SK-N-SH treated with all-trans-retinoic acid at 6 μM for 48 hours (cell line): ENCODE data around the gene ZBTB17.

Experiments used
- ATAC-seq: fragments of 200-7000 bp; cut with Tn5 transposase; 3 replicates; pipeline ENCODE4 v1.9.1; 2020; ENCODE audit warnings: mild to moderate bottlenecking, moderate library complexity
- ARNTL ChIP-seq: fragments of 450-650 bp; formaldehyde crosslinking; IDR thresholded peaks from 2 replicates; pipeline ENCODE4 v1.5.0; 2020; ENCODE audit warnings: low read depth, mild to moderate bottlenecking, moderate library complexity, borderline replicate concordance
- BACH2 ChIP-seq: fragments of 250-450 bp; sonication (Bioruptor Pico); IDR thresholded peaks from 2 replicates; pipeline ENCODE4 v1.9.0; 2021; ENCODE audit warnings: mild to moderate bottlenecking, borderline replicate concordance
- CSDC2 ChIP-seq: fragments of 250-450 bp; sonication (Bioruptor Pico); IDR thresholded peaks from 2 replicates; pipeline ENCODE4 v1.5.0; 2020; ENCODE audit warnings: mild to moderate bottlenecking, moderate library complexity
- ESRRG ChIP-seq: fragments of 250-450 bp; sonication (Bioruptor Pico); IDR thresholded peaks from 2 replicates; pipeline ENCODE4 v1.6.1; 2021; ENCODE audit warnings: mild to moderate bottlenecking
- GLIS3 ChIP-seq: fragments of 250-450 bp; sonication (Bioruptor Pico); IDR thresholded peaks from 2 replicates; pipeline ENCODE4 v1.5.0; 2020; ENCODE audit warnings: mild to moderate bottlenecking, moderate library complexity
- ISL1 ChIP-seq: fragments of 250-450 bp; sonication (Bioruptor Pico); IDR thresholded peaks from 2 replicates; pipeline ENCODE4 v2.1.2; 2022; ENCODE audit warnings: mild to moderate bottlenecking, moderate library complexity
- OSR1 ChIP-seq: fragments of 250-450 bp; sonication (Bioruptor Pico); IDR thresholded peaks from 2 replicates; pipeline ENCODE4 v1.8.0; 2022; ENCODE audit warnings: moderate library complexity, mild to moderate bottlenecking, inconsistent platforms
- PATZ1 ChIP-seq: fragments of 250-450 bp; sonication (Bioruptor Pico); IDR thresholded peaks from 2 replicates; pipeline ENCODE4 v1.8.0; 2020; ENCODE audit warnings: mild to moderate bottlenecking, moderate library complexity, borderline replicate concordance
- POU6F1 ChIP-seq: fragments of 250-450 bp; sonication (Bioruptor Pico); IDR thresholded peaks from 2 replicates; pipeline ENCODE4 v1.8.0; 2021; ENCODE audit warnings: low read depth, mild to moderate bottlenecking, moderate library complexity, borderline replicate concordance
- PPARA ChIP-seq: fragments of 250-450 bp; sonication (Bioruptor Pico); IDR thresholded peaks from 2 replicates; pipeline ENCODE4 v1.5.0; 2020; ENCODE audit warnings: mild to moderate bottlenecking, borderline replicate concordance
- RARB ChIP-seq: fragments of 250-450 bp; sonication (Bioruptor Pico); IDR thresholded peaks from 2 replicates; pipeline ENCODE4 v1.8.0; 2021; ENCODE audit warnings: mild to moderate bottlenecking, moderate library complexity
- SNAI2 ChIP-seq: fragments of 250-450 bp; sonication (Bioruptor Pico); IDR thresholded peaks from 2 replicates; pipeline ENCODE4 v1.5.0; 2020; ENCODE audit warnings: mild to moderate bottlenecking, moderate library complexity
- TCF4 ChIP-seq: fragments of 250-450 bp; sonication (Bioruptor Pico); IDR thresholded peaks from 2 replicates; pipeline ENCODE4 v1.8.0; 2021; ENCODE audit warnings: mild to moderate bottlenecking, moderate library complexity, borderline replicate concordance
- TOX ChIP-seq: fragments of 250-450 bp; sonication (Bioruptor Pico); IDR thresholded peaks from 2 replicates; pipeline ENCODE4 v1.8.0; 2021; ENCODE audit warnings: mild to moderate bottlenecking, moderate library complexity, borderline replicate concordance
- TSHZ2 ChIP-seq: fragments of 250-450 bp; sonication (Bioruptor Pico); IDR thresholded peaks from 2 replicates; pipeline ENCODE4 v1.5.0; 2020; ENCODE audit warnings: mild to moderate bottlenecking, moderate library complexity
- ZC3H10 ChIP-seq: fragments of 250-450 bp; sonication (Bioruptor Pico); IDR thresholded peaks from 2 replicates; pipeline ENCODE4 v1.5.1; 2021; ENCODE audit warnings: mild to moderate bottlenecking, moderate library complexity
- ZFP3 ChIP-seq: fragments of 250-450 bp; sonication (Bioruptor Pico); IDR thresholded peaks from 2 replicates; pipeline ENCODE4 v1.5.0; 2020; ENCODE audit warnings: mild to moderate bottlenecking, moderate library complexity
- ZFP30 ChIP-seq: fragments of 450-650 bp; formaldehyde crosslinking; IDR thresholded peaks from 2 replicates; pipeline ENCODE4 v1.5.0; 2022; ENCODE audit warnings: mild to moderate bottlenecking, moderate library complexity
- ZNF565 ChIP-seq: fragments of 450-650 bp; formaldehyde crosslinking; conservative IDR thresholded peaks from 2 replicates; pipeline ENCODE4 v1.5.0; 2020; ENCODE audit warnings: low read depth, mild to moderate bottlenecking, moderate library complexity
- ZNF70 ChIP-seq: fragments of 450-650 bp; formaldehyde crosslinking; IDR thresholded peaks from 2 replicates; pipeline ENCODE4 v1.5.0; 2020; ENCODE audit warnings: mild to moderate bottlenecking, moderate library complexity
- ZNF8 ChIP-seq: fragments of 450-650 bp; formaldehyde crosslinking; IDR thresholded peaks from 2 replicates; pipeline ENCODE4 v1.5.0; 2020; ENCODE audit warnings: mild to moderate bottlenecking, moderate library complexity
- TF ChIP-seq, protein P1 (sequence below): fragments of 250-450 bp; sonication (Bioruptor Pico); IDR thresholded peaks from 2 replicates; pipeline ENCODE4 v1.5.1; 2021; ENCODE audit warnings: mild to moderate bottlenecking, moderate library complexity
- TF ChIP-seq, protein P2 (sequence below): fragments of 250-450 bp; sonication (Bioruptor Pico); IDR thresholded peaks from 2 replicates; pipeline ENCODE4 v1.5.1; 2020; ENCODE audit warnings: low read depth, mild to moderate bottlenecking, moderate library complexity

ZBTB17 gene

DNA sequence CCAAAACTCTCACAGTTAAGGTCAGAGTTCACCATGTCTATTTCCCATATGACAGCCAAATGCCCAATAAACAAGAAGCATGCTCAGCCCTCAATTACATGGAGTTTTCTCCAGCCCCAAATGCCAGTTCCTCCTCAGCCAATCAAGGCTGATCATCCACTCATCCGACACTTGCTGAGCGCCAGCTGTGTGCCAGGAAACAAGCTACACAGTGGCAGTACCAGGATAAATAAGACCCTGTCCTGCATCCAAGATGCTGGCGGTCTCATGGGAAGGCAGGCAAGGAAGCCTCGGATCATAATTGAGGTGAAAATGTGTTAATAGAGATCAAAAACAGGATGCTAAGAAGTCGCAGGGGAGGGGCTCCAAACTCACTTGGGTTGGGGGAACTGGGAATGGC lies 7.7 kb downstream of the ZBTB17 start:
- no peak for TF ChIP-seq ZNF70
- TF ChIP-seq ZNF565 (CRISPR knock-in tag), result no peak
- no peak for TF ChIP-seq BACH2 (CRISPR knock-in tag)
- ATAC-seq, result no peak

DNA sequence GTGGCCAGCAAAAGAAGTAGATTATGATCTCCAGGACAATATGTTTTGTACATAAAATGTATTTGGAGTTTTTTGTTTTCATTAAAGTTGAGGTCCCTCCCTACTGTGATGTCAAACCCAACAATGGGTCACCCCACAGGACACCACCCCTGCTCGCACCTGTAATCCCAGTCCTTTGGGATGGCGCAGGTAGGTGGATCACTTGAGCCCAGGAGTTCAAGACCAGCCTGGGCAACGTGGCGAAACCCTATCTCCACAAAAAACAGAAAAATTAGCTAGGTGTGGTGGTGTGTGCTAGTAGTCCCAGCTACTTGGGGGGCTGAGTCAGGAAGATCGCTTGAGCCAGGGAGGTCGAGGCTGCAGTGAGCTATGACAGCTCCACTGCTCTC lies 9.0 kb downstream of the ZBTB17 start:
- ATAC-seq, result no peak
- TF ChIP-seq RARB (CRISPR knock-in tag), result no peak
- TF ChIP-seq PATZ1, result no peak
- TF ChIP-seq TOX, result no peak
- no peak for TF ChIP-seq ISL1 (CRISPR knock-in tag)
- no peak for TF ChIP-seq TSHZ2 (CRISPR knock-in tag)
- TF ChIP-seq ZNF565 (CRISPR knock-in tag), result no peak
- no peak for TF ChIP-seq ARNTL (CRISPR knock-in tag)
- no peak for TF ChIP-seq GLIS3 (CRISPR knock-in tag)
- no peak for TF ChIP-seq OSR1 (CRISPR knock-in tag)
- no peak for TF ChIP-seq ZC3H10 (CRISPR knock-in tag)
- TF ChIP-seq, protein P1, sequence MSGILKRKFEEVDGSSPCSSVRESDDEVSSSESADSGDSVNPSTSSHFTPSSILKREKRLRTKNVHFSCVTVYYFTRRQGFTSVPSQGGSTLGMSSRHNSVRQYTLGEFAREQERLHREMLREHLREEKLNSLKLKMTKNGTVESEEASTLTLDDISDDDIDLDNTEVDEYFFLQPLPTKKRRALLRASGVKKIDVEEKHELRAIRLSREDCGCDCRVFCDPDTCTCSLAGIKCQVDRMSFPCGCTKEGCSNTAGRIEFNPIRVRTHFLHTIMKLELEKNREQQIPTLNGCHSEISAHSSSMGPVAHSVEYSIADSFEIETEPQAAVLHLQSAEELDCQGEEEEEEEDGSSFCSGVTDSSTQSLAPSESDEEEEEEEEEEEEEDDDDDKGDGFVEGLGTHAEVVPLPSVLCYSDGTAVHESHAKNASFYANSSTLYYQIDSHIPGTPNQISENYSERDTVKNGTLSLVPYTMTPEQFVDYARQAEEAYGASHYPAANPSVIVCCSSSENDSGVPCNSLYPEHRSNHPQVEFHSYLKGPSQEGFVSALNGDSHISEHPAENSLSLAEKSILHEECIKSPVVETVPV (CRISPR knock-in tag), result no peak
- no peak for TF ChIP-seq ZNF70
- no peak for TF ChIP-seq PPARA
- TF ChIP-seq SNAI2, result no peak
- no peak for TF ChIP-seq POU6F1 (CRISPR knock-in tag)
- TF ChIP-seq CSDC2, result no peak
- no peak for TF ChIP-seq TCF4 (CRISPR knock-in tag)
- TF ChIP-seq ZFP3 (CRISPR knock-in tag), result no peak
- no peak for TF ChIP-seq ZFP30
- no peak for TF ChIP-seq BACH2 (CRISPR knock-in tag)

DNA sequence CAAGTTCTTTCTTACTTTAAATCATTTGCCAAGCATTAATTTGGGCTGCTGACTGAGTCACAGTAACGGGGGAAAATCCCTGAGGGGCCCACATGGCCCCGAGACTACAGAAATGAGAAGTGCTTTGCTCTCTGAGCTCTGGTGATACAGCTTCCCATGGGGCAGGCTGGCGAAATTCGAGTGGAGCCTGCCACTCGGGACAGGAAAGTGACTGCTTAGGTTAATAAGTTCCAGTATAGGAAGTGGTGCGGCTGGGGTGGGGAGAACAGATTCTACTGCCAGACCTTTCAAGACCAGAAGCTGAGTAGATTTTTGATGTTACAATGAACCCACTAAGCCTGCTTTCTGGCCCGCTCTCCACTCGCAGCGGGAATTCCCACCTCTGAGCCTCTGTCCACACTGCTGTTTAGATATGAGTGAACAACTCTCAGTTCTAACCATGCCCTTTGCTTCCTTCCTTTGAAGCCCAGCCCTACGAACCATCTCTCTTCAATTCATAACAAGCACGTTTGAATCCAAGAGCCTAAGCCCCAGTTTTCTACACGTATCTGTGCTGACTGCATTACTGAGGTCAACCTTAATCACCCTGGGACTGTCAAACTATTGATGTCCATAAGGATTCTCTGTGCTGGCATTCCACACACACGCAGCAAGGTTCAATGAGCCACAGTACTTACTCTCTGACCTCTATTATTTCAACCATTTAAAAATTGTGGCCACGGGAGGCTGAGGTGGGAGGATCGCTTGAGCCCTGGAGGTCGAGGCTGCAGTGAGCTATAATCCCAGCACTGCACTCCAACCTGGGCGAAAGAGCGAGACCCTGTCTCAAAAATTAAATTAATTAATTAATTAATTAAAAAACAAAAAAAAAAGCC lies 9.6 kb downstream of the ZBTB17 start:
- TF ChIP-seq ZNF8 (CRISPR knock-in tag) (no peak), ZFP3 (CRISPR knock-in tag) (no peak), ZNF565 (CRISPR knock-in tag) (no peak), ESRRG (CRISPR knock-in tag) (no peak), ZFP30 (no peak), POU6F1 (CRISPR knock-in tag) (no peak), ISL1 (CRISPR knock-in tag) (no peak)
- TF ChIP-seq, protein P2, sequence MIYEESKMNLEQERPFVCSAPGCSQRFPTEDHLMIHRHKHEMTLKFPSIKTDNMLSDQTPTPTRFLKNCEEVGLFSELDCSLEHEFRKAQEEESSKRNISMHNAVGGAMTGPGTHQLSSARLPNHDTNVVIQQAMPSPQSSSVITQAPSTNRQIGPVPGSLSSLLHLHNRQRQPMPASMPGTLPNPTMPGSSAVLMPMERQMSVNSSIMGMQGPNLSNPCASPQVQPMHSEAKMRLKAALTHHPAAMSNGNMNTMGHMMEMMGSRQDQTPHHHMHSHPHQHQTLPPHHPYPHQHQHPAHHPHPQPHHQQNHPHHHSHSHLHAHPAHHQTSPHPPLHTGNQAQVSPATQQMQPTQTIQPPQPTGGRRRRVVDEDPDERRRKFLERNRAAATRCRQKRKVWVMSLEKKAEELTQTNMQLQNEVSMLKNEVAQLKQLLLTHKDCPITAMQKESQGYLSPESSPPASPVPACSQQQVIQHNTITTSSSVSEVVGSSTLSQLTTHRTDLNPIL, result no peak
- ATAC-seq, result peak; percentile 58
